GM21526 (cell line): ENCODE results near the gene OSGEPL1.
"Not testable (repeated sequence)": the region's sequence is repeated elsewhere in the genome, so short reads cannot be mapped to it uniquely, and the experiment has no call there.

Experiments
- ATAC-seq: cut with Tn5 transposase; IDR thresholded peaks from one replicate; pipeline ENCODE4 v1.9.1; 2021; ENCODE audit warnings: moderate library complexity; ENCODE audit not compliant: unreplicated experiment, low FRiP score

The OSGEPL1 gene, protein sequence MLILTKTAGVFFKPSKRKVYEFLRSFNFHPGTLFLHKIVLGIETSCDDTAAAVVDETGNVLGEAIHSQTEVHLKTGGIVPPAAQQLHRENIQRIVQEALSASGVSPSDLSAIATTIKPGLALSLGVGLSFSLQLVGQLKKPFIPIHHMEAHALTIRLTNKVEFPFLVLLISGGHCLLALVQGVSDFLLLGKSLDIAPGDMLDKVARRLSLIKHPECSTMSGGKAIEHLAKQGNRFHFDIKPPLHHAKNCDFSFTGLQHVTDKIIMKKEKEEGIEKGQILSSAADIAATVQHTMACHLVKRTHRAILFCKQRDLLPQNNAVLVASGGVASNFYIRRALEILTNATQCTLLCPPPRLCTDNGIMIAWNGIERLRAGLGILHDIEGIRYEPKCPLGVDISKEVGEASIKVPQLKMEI

DNA sequence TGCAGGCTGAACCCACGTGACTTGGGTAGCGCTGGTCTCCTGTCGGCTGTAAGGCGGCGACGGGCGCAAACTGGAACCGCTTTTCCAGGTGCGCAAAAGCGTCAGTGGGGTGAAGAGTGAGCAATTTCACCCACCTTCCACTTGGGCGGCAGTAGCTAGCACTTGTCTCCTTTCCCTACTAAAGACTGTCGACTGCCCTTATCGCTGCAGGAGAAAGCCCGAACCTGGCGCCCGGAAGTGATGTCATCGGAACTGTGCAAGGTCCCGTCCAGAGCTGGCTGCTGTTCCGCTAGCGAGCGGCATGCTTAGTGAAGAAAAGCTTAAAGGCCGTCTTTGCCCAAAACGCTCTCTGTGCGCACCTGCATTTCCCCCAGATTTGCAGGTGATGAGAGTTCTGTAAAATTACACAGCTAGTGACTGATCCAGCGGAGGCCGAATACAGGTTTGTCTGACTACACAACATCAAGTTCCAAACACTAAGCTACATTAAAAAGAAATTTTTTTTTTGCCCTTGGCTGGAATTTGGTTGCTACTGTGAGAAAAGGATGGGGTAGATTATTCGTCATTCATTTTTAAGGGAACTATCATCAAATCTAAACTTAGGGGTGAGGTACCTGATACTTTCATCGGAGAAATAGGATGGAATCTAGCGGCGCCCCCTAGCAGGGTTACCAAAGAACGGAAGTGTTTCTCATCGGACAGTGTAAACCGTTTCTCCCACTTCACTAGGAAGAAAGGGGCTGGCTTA, at the start of gene OSGEPL1:
OSGEPL1 (minus strand) TSS at position 242 of the 748 bp plus-strand sequence. CDS start 1,152 bp downstream, outside the sequence.
- peak; percentile 97 for ATAC-seq

- ATAC-seq: no peak
Measured at GRCh38 chr2:189803431-189803830, 40.8 kb upstream of the OSGEPL1 start.

DNA sequence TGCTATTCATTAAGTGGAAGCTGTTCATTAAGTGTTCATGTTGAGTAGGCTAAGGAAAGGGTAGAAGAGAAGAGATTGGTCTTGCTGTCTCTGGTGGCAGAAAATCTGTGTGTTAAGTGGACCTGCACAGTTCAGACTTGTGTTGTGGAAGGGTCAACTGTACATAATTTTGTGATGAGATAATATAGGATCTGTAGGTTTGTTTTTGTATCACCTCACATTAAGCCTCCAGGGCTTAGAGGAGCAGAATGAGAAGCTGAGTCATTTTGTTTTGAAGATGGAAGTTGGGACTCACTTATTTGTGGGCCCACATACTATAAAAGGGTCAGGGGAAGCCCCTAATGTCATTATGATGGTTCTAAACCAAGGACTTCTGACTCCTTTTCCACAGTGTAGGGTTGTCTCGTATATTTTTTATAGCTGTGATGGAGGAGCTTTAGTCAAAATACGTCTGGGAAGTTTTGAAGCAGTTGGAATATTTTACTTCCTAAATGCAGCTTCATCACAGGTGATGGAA, 39.9 kb upstream of the OSGEPL1 start:
- ATAC-seq: no peak

DNA sequence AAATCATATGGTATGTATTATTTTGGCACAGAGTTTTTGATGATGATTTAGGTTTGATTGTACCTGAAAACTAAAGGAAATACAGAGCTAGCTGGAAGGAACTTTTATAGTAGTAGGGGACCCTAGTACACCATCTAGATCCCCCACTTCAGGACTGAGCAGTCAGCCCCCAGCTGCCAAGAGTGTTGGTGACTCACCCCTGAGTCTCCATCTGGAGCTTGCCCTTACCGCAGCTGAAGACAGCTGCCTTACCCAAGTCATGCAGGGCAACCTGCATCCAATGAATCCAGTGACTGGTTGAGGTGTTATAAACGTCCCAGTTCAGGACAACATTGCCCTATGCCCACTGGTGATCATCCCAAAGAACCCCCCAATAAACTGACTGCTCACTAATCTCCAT, 36.9 kb upstream of the OSGEPL1 start:
- no peak for ATAC-seq

GRCh38 chr2:189799030-189799331, 36.4 kb upstream of the OSGEPL1 start:
- ATAC-seq: no peak

DNA sequence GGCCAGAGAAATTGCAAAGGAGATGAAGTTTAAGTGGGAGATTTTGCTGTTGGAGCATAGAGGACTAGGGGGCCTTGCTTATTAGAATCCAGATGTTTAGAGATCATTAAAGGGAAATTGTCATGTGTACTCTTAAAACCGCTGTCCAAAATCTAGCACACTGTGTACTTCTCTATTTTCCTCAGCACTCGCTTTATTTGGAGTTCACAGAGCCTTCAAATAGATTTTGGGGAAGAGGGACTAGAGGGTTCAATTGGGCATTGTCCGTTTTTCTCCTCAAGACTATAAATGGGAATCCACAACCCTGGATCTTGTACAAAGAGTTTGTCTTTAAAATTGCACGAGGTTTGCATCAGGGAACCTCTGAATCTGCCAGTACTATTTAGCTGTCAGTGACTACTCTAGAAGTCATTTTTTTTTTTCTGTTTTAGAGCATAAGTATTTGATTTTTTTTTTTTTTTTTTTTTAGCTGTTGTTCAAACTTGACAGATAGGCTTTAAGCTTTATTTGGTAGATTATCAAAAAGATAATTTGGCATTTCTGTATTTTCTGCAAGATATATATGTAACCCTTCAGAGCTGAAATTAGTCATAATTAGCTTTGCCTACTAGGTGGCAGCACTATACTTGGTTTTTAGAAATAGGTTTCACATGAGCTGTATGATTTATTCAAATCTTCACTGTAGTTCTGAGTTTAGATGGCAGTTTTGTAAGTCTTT, 35.9 kb upstream of the OSGEPL1 start:
- peak; percentile 71 for ATAC-seq

GRCh38 chr2:189797902-189798301, 35.3 kb upstream of the OSGEPL1 start:
- no peak for ATAC-seq

GRCh38 chr2:189794310-189794709, 31.7 kb upstream of the OSGEPL1 start:
- ATAC-seq: no peak

DNA sequence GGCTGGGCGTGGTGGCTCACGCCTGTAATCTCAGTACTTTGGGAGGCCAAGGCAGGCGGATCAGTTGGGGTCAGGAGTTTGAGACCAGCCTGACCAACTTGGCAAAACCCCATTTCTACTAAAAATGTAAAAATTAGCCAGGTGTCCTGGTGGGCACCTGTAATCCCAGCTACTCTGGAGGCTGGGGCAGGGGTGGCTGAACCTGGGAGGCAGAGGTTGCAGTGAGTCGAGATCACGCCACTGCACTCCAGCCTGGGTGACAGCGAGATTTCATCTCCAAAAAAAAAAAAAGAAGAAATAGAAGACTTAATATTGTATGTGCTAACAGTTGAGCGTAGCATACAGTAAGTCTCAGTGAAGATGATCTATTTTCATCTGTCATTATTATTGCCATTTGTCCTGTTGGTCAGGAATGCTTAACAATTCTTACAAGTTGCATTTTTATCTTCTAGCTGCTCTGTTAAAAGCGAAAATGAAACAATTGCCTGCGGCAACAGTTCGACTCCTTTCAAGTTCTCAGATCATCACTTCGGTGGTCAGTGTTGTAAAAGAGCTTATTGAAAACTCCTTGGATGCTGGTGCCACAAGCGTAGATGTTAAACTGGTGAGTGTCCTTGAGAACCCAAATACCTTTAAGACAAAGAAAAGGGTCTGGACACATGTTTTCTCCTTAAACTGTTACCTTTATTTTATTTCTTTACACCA, 28.9 kb upstream of the OSGEPL1 start:
- peak; percentile 60 for ATAC-seq

DNA sequence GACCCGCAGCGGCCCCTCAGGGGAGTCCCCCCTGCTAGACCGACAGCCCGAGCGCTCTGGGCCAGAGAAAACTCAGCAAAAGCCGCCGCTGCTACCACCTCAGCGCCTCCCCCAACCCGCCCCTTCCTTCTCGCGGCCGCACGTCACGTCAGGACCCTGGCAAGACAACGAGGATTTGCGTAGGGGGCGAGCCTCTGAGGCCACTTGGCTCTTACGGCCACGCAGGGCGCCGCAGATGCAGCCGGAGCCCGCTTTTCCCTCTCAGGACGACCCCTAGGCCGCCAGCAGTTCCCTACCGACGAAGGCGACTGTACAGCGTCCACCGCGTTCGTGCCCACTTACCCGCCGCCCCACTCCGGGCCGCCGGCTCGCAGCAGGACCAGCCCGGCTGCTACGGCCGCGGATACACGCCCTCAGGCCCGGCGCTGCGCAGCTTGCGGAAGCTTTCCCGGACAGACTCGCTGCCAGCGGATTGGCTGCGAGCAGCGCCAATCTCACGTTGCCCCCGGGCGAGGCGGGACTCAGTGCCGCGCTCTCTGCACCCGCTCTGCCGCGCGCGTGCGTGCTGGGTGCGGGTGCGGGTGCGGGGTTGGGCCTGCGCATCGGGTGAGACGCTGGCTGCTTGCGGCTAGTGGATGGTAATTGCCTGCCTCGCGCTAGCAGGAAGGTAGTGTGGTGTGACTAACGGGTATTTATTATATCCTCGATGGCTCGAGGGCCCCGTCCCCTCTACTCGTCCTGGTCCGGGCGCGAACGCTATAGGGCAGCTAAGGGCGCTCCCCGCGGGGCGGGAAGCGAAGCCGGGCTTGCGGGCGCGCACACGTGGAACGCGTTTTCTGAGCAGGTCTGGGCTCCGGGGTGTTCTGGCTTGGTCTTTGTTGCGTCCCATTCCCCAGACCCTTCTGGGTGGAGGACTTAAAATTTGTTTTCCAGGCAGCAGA, 21.6 kb upstream of the OSGEPL1 start, which contains the start of the genes ORMDL1 and PMS1:
ORMDL1 (minus strand) TSS at position 413 of the 941 bp plus-strand sequence. CDS start 1,744 bp downstream, outside the sequence.
PMS1 (plus strand) TSS at position 524 of the 941 bp plus-strand sequence. CDS start 7,360 bp downstream, outside the sequence.
- peak; percentile 95 for ATAC-seq

GRCh38 chr2:189783451-189783926, 20.9 kb upstream of the OSGEPL1 start:
- peak; percentile 8 for ATAC-seq

GRCh38 chr2:189782221-189782671, 19.7 kb upstream of the OSGEPL1 start:
- ATAC-seq: no peak

GRCh38 chr2:189772212-189772611, 9.6 kb upstream of the OSGEPL1 start:
- ATAC-seq: no peak

- ATAC-seq: no peak
Measured at GRCh38 chr2:189770590-189771322, 8.2 kb upstream of the OSGEPL1 start.

- ATAC-seq: no peak
Measured at GRCh38 chr2:189763908-189764661, 1.5 kb upstream of the OSGEPL1 start.

- ATAC-seq: no peak
Measured at GRCh38 chr2:189762229-189762550, 402 bp downstream of the OSGEPL1 start.

DNA sequence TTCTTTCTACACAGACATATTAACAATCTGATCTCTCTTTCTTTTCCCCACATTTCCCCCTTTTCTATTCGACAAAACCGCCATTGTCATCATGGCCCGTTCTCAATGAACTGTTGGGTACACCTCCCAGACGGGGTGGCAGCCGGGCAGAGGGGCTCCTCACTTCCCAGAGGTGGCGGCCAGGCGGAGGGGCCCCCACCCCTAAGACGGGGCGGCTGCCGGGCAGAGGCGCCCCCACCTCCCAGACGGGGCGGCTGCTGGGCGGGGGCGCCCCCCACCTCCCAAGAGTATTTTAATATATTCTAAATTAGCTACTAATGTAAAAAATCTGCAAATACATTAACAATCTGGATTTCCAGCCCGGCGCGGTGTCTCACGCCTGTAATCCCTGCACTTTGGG, 2.4 kb downstream of the OSGEPL1 start:
- not testable (repeated sequence) for ATAC-seq
